ENCODE results near the gene MPG.

DNA sequence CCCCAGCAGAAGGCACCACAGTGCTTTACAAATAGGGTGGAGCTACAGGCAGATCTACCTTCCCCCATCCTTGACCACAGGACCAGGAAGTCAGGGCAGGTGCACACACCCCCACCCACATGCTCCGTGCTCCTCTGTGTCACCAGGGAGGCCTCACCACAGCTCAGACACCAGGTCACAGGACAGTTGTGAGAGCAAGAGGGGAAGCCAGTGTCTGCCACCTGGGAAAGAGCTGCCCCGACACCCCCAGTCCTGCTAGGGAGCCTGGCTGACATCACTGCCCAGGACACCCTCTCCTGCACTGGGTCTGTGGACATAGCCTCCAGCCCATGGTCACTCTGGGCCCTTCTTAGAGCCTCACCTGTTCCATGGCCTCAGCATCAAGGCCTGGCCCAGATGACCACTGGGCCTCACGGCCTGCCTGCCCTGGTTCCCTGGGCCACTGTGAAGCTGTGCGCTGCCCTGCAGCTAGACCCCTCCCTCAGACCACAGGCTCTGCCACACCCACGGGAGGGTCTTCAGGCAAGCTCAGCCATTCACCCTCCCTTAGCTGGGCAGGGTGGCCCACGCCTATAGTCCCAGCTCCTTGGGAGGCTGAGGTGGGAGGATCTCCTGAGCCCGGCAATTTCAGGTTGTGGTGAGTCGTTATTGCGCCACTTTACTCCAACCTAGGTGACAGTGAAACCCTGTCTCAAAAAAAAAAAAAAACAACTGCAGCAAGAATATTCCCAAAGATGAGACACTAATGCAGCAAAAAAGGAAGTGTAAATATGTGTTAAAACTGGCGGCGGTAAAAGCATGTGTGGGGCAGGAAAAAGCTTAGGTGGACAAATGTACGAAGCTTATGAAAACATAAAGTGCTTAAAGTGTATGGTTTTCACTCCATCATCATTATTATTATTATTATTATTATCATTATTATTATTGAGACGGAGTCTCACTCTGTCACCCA is 38.8 kb upstream of the MPG start:
- TF ChIP-seq TAF1 (IDR thresholded peaks at IDR 0.05; ENCODE audit: borderline replicate concordance, low read depth, low read length): no peak
- TF ChIP-seq, protein P1, sequence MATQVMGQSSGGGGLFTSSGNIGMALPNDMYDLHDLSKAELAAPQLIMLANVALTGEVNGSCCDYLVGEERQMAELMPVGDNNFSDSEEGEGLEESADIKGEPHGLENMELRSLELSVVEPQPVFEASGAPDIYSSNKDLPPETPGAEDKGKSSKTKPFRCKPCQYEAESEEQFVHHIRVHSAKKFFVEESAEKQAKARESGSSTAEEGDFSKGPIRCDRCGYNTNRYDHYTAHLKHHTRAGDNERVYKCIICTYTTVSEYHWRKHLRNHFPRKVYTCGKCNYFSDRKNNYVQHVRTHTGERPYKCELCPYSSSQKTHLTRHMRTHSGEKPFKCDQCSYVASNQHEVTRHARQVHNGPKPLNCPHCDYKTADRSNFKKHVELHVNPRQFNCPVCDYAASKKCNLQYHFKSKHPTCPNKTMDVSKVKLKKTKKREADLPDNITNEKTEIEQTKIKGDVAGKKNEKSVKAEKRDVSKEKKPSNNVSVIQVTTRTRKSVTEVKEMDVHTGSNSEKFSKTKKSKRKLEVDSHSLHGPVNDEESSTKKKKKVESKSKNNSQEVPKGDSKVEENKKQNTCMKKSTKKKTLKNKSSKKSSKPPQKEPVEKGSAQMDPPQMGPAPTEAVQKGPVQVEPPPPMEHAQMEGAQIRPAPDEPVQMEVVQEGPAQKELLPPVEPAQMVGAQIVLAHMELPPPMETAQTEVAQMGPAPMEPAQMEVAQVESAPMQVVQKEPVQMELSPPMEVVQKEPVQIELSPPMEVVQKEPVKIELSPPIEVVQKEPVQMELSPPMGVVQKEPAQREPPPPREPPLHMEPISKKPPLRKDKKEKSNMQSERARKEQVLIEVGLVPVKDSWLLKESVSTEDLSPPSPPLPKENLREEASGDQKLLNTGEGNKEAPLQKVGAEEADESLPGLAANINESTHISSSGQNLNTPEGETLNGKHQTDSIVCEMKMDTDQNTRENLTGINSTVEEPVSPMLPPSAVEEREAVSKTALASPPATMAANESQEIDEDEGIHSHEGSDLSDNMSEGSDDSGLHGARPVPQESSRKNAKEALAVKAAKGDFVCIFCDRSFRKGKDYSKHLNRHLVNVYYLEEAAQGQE (IDR thresholded peaks at IDR 0.05; ENCODE audit: low read depth, low read length): no peak
- TF ChIP-seq, protein P2, sequence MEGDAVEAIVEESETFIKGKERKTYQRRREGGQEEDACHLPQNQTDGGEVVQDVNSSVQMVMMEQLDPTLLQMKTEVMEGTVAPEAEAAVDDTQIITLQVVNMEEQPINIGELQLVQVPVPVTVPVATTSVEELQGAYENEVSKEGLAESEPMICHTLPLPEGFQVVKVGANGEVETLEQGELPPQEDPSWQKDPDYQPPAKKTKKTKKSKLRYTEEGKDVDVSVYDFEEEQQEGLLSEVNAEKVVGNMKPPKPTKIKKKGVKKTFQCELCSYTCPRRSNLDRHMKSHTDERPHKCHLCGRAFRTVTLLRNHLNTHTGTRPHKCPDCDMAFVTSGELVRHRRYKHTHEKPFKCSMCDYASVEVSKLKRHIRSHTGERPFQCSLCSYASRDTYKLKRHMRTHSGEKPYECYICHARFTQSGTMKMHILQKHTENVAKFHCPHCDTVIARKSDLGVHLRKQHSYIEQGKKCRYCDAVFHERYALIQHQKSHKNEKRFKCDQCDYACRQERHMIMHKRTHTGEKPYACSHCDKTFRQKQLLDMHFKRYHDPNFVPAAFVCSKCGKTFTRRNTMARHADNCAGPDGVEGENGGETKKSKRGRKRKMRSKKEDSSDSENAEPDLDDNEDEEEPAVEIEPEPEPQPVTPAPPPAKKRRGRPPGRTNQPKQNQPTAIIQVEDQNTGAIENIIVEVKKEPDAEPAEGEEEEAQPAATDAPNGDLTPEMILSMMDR (IDR thresholded peaks at IDR 0.05): no peak
- TF ChIP-seq SIN3A (IDR thresholded peaks at IDR 0.05; ENCODE audit: borderline replicate concordance, low read depth, low read length): no peak
- no peak for TF ChIP-seq POLR2AphosphoS5 (IDR thresholded peaks at IDR 0.05; ENCODE audit: low read depth, low read length)
- TF ChIP-seq CHD2 (IDR thresholded peaks at IDR 0.05; ENCODE audit: low read length, partially characterized antibody): no peak
- no peak for TF ChIP-seq NFIC (IDR thresholded peaks at IDR 0.05; ENCODE audit: borderline replicate concordance)
- no peak for TF ChIP-seq JUND (IDR thresholded peaks at IDR 0.05)
- no peak for TF ChIP-seq TCF12 (IDR thresholded peaks at IDR 0.05)
- TF ChIP-seq EZH2phosphoT487 (IDR thresholded peaks at IDR 0.05; ENCODE audit: borderline replicate concordance, low read depth): no peak
- TF ChIP-seq, protein P3, sequence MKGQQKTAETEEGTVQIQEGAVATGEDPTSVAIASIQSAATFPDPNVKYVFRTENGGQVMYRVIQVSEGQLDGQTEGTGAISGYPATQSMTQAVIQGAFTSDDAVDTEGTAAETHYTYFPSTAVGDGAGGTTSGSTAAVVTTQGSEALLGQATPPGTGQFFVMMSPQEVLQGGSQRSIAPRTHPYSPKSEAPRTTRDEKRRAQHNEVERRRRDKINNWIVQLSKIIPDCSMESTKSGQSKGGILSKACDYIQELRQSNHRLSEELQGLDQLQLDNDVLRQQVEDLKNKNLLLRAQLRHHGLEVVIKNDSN (IDR thresholded peaks at IDR 0.05; ENCODE audit: borderline replicate concordance, low read depth): no peak
- TF ChIP-seq GABPA (IDR thresholded peaks at IDR 0.05; ENCODE audit: low read depth): no peak
- TF ChIP-seq EP300 (IDR thresholded peaks at IDR 0.05; ENCODE audit: borderline replicate concordance in 1 of 2, low read depth in 1 of 2, low read length in 1 of 2): no peak
